Stimulated activated CD8-positive, alpha-beta memory T cell treated with anti-CD3 and anti-CD28 coated beads, Interleukin-12 subunit alpha, Interleukin-12 subunit beta, amount 100 ng/mL, for 1 hour (primary cell): ENCODE results near the gene AFAP1L1.
"Not testable (repeated sequence)": the region's sequence is repeated elsewhere in the genome, so short reads cannot be mapped to it uniquely, and the experiment has no call there.

ENCODE experiments used
- DNase-seq: peaks from one replicate; pipeline ENCODE4 v3.0.0-alpha.2; 2020; ENCODE audit warnings: low read depth

The AFAP1L1 gene

DNA sequence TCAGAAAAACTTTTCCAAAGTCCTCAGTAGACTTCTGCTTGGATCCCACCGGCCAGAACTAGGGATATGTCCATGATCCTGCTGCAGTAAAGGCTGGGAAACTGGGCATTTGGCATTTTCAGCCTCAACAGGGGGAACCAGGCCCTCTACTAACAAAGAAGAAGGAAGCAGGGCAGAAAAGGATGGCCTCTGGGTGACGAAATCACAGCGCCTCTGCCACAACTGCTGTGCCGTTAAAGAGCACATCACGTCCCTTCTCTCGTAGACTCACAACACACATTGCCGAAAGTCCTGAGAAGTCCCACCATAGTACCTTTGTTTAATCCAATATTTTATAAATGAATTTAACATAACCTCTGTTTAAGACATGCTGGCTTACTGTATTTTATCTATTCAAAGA lies 10.4 kb upstream of the AFAP1L1 start:
- no peak for DNase-seq

DNA sequence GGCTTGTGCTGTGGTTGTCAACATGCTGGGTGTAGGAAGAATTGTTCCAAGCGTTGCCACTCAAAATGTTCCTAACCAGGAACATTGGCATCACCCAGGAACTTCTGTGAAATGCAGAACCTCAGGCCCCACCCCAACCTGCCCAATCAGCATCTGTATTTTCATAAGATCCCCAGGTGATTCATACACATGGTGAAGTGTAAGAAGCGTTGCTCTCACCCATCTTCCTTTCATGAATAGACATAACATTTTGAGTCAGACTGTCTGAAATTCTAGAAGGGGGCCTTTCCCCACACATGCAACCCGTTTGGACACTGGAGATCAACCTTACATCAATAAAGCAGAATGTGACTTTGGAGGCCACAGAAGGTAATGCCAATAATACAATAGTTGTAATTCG lies 9.3 kb upstream of the AFAP1L1 start:
- no peak for DNase-seq

DNA sequence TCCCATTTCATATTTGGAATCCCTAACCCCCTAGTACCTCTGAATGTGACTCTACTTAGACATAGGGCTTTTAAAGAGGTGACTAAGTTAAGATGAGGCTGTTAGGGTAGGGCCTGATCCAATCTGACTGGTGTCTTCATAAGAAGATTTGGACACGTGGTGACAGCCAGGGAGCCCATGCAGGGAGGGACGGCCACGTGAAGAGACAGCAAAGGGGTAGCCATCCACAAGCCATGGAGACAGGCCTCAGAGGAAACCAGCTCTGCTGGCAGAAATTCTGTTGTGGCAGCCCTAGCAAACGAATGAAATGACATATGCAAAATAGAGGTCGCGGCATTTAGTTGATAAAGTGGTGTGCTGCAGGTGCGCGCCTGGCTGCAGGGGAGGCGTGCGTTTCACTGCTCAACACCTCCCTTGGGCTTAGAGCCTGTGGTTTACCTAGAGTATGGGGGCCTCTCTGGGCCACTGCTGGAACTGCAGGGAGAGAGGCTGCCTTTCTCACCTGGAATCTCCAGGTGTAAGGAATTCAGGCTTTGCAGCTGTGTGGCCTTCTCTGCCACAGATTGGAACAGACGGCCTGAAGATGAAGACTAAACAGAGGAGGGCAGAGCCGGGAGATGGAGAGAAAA lies 7.1 kb upstream of the AFAP1L1 start:
- DNase-seq = no peak

DNA sequence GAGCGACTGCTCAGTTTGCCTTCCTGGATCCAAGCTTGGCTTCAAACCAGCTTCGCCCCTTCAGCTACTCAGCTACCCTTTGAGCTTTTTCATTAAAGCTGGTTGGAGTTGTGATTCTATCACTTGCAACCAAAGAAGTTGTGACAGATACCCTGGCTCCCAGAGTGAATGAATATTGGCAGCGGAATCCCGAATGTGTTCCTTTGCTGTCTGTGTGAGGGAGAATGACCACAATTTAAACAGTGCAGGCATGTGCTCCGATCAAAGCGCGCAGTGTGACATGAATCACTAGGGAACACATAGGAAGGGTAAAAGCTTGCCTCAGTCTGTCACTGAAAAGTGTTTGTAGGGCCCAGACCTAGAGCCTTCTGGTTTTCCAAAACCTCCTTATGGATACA lies 6.6 kb upstream of the AFAP1L1 start:
- DNase-seq = no peak

DNA sequence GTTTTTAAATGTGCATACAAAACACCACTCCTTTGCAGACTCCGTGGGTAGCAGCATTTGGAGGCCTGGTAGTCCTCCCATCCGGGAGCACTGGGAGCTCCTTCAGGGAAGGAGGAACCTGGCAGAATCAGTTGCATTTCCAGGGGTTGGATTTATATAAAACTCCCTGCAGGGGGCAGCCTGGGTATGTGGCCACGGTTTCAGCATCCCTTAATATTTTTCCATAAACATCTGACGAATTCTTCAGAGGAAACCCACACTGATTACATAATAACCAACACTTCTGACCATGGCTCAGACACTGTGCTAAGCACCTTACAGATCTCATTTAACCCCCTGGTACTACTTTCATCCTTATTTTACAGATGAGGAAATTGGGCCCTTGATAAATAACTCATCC lies 6.1 kb upstream of the AFAP1L1 start:
- no peak for DNase-seq

DNA sequence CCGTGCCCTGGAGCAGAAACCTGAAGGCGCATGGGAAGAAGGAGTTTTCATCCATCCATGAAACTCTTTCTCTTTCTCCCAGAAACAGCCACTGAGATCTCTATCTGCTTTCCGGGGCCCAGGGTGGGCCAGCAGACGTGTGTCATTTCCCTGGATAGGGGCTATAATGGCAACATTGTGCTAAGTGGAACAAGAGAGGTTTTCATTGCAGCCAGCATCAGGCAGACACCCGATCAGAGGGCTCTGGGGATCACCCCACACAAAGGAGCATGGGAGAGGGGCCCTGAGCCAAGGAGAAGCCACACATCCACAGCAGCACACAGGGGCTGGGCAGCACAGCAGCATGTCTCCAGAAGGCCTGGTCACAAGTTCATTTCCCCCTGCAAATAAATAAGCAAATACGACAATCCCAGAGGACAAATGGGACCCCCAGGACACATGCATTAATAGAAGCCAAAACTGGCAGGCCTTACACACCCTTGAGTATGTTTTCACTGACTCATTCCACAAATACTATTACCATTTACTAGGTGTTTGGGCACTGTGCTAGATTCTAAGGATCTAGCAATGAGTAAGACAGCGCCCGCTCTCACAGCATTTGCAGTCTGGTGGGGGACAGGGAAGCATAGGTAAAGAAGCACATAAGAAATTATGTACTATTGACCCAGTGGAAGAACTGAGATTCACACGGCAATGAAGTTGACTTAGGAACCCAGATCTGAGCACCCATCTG lies 4.3 kb upstream of the AFAP1L1 start:
- DNase-seq = no peak

DNA sequence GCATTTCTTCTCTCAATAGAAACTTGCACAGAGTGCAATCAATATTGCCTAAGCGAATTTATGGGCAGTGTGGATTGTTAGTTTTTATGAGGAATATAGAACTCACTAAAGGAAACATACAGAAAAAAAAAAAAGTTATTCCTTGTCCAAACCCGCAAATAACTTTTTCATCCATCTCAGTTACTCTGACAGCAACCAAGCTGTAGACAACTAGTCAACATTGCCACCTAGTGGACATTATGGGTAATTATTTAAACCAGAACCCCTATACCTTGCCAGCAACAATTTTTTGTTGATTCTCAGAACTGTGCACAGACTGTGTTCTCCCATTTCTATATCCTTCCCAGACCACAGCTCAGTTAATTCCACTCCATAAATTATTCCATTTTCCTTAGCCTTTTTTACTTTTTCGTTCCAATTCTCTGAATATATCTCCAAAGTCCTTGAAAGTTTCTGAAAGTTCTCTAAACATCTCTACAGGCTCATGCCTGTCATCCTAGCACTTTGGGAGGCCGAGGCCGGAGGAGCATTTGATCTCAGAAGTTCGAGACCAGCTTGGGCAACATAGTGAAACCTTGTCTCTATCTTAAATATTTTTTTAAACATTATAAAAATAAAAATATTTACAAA lies 2.6 kb upstream of the AFAP1L1 start:
- DNase-seq = no peak

DNA sequence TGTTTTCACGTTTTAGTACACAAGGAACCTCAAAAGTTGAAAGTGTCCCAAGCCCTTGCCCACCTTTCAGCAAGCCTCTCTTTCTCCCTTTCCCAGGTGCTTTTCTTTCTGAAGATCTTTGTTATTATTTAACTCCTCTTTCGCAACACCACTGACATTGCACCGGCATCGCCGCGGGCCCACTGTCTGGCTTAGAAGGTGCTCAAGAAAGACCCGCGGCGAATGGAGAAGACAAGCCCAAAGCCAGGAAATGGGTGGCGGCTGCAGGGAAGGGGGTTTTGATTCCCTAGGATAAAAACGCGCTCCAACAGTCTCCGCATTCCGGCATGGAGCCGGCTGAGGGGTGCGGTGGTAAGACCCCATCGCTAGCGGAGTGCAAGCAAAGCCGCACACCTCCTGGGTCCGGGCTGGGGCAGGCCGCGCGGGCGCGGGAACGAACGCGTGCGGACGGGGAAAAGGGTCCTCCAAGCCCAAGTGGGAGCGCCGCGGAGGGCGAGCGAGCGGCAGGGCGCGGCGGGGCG lies 404 bp upstream of the AFAP1L1 start:
- DNase-seq = no peak

DNA sequence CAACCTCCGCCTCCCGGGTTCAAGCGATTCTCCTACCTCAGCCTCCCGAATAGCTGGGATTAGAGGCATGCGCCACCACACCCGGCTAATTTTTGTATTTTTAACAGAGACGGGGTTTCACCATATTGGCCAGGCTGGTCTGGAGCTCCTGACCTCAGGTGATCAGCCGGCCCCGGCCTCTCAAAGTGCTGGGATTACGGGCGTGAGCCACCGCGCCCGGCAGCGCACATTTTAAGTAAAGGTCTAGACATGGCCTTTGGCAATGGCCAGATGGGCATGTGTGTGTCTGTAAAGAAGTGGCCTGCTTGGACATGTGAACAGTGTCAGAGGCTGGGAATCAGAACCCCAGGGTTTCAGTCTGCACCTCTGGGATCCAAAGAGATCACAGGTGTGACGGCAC lies 1.1 kb downstream of the AFAP1L1 start:
- not testable (repeated sequence) for DNase-seq

DNA sequence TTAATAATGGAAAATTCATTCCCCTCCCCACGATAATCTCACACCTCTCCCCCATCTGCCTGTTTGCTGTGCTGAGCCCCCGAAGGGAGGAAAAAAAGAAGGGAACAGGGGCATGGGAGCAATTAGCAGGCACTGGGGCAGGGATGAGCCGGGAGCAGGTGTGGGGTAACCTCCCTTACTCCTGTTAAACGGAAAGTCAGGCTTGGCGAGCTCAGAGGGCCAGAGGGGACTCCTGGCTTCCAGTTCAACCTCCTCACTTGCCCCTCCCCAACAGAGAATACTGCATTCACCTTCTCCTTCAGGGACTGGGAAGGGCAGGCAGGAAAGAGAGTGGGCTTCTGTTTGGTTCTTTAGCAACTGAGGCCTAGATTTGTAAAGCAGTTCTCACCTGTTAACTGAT lies 1.6 kb downstream of the AFAP1L1 start:
- DNase-seq = no peak

DNA sequence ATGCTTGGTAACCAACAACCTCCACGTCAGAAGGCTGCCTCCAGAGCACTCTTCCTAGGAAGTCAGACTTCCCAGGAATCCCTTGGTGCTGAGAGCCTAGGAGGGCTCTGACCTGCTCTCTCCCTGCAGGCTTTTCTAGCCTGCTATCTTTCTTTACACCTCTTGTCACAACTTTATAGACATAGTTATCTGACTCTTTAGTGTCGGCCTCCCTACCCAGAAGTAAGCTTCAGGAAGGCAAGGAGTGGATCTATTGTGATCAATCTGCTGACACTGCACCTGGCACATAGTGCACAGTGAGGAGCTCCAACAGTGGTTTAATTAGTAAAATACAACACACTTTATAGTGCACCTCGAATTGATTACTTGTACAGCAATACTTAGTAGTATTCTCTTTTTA lies 2.3 kb downstream of the AFAP1L1 start:
- no peak for DNase-seq

DNA sequence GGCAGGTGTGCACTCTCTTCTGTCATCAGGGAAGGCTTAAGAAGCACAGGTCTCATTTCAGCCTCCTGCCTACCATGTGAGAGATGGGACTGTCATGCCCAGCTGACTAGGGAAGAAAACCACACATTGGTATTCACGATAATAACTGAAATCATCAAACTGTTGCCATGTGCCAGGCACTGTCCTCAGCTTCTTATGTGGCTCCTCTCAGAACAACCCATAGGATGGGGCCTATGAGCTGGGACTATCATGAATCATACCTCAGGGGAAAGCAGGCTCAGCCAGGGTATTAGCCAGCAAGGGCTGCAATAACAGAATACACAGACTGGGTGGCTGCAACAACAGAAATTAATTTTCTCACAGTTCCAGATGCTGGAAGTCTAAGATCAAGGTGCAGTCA lies 3.3 kb downstream of the AFAP1L1 start:
- no peak for DNase-seq

DNA sequence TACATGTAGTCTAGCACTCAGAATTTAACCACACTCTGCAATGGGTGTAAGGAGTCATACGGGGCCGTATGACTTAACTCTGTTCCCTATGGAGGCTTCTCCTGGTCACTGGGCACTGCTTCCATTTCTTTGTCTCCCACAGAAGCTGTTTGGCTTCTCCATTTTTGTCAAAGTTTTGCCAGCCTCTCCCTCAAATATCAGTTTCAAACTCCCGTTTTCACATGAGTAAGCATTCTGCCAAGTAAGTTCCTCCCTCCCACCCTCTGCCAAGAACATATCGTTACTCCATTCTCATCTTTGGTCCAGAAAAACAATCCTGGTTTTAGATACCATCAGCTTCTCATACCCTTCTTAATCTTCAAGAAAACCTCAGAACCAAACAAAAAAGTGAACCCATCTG lies 6.1 kb downstream of the AFAP1L1 start:
- DNase-seq = no peak

DNA sequence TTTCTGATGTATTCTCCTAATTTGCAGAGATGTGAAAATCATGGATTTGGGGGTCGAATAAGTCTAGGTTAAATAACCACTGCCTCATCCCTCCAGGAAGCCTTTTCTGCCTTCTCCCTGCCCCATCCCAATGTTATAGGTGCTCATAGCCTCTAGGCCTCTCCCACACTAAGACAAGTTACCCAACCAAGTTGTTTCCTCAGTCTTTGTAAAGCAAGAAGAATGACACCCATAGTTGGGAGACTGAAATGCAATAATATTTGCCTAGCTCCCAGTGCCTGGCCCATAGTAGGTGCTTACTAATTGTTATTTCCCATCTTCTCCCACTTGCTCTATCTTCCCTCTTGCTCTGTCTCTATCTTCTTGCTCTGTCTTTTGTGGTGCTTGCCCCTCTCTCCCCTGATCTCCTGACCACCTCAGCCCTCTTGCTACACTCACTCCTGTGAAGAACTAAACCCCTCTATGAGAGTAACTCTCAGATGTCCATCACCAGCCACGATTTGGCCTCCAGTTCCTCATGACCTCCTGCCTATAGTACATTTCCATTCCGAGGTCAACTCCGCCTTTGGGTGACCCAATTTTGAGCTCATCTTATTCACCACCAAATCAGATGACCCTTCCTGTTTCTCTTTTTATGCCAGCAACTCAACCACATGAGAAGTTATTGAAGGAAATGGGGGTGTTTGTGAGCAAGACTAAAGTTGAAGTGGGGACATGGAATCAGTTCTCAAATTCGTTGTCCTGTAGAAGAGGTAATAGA lies 7.0 kb downstream of the AFAP1L1 start:
- DNase-seq = no peak

DNA sequence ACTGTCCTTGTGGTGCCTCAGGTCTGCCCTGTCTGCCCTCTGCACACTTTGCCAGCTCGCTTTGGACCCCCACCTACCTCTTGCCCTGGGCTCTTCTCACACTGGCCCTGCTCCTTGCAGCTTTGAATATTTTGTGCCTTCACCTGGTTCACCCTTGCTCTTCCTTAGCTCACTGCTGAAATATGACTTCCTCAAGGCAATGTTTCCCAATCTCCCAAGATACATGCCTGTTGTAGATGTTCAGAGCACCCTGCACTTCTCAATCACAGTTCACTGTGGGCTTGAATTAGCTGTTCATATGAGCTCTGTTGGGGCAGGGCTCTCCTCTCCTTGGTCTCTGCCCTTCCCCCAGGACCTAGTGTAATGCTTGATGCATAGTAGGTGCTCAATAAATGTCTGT lies 8.0 kb downstream of the AFAP1L1 start:
- DNase-seq = no peak

DNA sequence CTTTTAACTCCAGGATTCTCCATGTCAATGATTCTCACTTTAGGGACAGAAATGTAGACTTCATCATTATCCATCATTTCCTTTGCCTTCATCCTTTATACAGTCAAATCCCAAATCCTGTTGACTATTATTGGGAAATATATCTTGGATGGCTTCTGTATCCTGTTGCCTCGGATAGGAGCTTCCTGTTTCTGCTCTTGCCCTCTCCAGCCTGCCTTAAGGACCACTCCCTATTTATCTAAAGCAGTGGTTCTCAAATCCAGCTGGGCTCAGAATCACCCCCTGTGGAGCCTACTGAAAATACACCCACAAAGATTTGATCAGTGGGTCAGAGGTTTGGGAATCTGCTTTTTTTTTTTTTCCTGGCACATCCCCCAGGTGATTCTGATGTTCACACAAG lies 8.5 kb downstream of the AFAP1L1 start:
- no peak for DNase-seq

DNA sequence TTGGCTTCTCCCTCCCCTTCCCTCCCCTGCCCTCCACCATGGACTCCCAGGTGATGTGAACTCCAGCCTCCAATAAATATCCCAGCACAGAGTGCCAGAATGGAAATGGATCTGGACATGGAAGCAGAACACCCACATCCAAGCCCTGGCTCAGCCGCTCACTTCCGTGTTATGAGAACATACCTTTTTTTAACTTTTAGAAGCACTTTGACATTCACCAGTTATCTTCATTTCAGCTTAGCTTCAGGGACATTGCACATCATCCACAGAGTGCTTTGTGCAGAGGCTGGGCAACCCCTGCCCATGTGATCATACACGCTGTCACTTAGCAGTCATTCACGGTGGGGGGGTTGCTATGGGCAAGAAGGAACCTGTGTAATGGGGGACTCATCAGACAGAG lies 9.1 kb downstream of the AFAP1L1 start:
- no peak for DNase-seq

DNA sequence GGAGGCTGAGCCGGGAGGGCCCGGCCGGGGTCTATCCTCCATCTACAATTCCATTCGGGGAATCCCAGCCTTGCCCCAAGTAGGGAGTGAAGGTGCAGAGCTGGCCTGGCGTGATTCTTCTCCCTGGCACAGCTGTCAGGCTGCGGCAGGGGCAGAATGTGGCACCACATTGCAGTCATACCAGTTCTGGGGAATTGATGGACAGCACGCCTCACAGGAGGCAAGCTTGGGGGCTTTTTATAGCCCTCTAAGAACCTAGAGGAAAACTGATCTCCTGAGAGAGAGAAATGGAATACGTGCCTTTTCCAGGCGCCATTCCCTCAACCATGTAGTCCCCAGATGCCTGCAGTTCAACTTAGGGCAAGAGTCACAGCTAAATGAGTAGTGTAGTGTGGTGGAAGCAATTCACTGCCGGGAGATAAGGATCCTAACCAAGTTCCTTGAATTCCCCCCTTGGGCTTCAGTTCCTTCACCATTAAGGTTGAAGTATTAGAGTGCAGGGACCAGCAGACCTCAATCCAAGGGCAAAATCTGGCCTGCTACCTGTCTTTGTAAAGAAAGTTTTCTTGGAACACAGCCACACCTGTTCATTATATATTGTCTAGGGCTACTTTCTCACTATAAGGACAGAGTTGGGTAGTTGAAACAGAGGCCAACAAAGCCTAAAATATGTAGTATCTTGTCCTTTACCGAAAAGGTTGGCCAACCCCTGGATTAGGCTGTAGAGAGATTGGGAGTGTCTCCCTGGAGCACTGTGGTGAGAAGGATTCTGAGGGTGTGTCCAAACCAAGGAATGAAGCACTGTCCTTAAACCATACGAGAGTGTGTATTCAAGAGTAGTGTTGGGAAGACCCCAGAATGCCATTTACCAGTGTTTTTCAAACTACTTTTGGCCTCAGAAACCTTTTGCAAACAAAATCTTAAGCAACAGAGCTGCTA lies 10.6 kb downstream of the AFAP1L1 start:
- DNase-seq = no peak

DNA sequence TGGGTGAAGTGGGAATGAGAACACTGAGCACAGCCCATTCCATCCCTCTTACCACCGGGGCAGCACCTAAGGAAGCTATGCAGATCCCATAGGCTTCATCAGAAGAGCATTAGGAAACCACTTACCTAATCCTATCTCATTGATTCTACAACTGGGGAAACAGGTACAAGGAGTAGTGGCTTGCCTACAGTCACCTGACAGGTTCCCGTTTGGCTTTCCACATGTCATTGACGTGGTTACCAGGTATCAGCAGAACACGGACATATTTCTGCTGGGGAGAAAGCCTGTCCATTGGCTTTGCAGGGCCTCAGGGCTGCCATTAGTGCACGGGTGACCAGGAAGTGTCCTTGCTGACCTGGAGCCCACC lies 11.3 kb downstream of the AFAP1L1 start:
- no peak for DNase-seq

DNA sequence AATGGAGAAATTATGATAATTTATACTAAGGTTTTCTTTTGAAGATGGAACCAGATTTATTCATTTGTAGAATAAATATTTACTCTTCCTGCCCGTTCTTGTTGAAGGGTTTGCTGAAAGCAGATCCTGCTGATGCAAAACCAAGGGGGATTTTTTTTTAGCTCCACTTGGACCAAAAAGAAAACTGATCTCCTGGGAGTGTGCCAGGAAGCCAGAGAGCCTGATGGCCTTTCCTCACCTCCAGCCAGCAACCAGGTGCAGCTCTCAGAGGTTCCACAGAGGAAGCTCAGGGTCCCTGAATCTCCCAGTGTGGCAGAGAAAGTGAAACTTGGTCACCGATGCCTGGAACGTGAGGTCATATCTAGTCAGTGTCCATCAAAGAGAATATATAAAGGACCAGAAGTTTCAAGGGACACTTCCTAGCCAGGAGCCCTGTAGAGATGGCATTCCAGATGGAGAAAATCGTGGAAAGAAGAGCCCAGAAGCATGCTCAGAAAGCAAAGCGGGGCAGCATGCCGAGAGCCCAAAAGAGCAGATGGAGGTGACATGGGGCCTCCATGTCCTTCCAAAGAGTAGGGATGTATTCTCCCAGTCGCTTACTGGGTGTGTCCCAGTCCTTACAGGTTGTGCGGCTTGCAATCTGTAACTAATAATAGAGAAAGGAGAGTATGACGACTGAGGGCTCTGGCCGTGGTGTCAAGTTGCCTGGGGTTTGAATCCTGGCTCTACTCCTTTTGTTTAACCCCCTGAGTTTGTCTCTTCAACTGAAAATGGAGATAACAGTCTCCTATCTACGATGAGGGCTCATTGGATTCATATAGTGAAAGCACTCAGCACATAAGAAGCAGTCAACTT lies 12.2 kb downstream of the AFAP1L1 start:
- DNase-seq = no peak

DNA sequence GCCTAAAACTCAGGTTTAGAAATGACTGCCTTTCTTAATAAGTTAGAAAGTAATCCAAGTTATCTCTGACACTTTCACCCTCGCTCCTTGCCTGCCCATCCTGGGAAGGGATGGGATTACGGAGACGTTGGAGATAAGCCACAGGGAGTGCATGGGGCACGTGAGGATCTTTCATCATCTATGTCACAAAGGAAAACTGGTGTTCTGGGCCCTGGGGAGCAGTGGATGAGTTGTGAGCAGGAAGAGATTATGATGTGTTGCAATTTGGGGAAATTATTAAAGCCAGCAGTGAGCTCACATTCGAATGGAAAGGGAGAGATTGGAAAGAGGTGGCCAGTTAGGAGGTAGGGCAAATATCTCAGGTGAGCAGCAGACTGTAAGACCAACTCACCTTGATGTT lies 12.8 kb downstream of the AFAP1L1 start:
- no peak for DNase-seq
